Endometrium (tissue), 2 donors: ENCODE measurements around the gene ARHGAP40.
"Not testable (repeated sequence)": the region's sequence is repeated elsewhere in the genome, so short reads cannot be mapped to it uniquely, and the experiment has no call there.

Source experiments
- FAIRE-seq: peaks from 2 replicates; lab custom pipeline; 2012; peaks lifted over from hg19 to GRCh38; lab: Jason Lieb, UNC
- donor health status: control.
- donor health status: control.

The ARHGAP40 gene

DNA sequence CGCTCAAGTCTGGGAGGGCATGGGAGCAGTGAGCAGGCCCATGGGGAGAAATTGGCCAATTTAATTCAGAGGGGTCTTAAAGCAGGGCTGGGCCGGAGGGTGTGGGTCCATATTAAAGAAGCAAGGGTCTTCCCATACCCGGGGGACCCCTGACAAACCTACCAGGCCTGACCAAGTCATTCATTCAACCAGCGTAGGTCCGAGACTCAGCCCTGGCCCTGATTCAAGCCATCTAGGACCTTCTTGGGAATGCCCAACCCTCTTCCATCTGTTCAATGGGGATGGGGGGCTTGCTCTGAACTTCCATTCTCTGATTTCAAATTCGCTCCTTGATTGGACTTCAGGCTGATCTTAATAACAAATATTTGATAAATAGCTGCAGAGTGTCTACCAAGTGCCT is 13.3 kb upstream of the ARHGAP40 start:
- no peak for FAIRE-seq

- FAIRE-seq, result no peak
Observed at GRCh38 chr20:38589351-38589750, 12.3 kb upstream of the ARHGAP40 start.

GRCh38 chr20:38589967-38590675 is 11.5 kb upstream of the ARHGAP40 start:
- FAIRE-seq, result no peak

DNA sequence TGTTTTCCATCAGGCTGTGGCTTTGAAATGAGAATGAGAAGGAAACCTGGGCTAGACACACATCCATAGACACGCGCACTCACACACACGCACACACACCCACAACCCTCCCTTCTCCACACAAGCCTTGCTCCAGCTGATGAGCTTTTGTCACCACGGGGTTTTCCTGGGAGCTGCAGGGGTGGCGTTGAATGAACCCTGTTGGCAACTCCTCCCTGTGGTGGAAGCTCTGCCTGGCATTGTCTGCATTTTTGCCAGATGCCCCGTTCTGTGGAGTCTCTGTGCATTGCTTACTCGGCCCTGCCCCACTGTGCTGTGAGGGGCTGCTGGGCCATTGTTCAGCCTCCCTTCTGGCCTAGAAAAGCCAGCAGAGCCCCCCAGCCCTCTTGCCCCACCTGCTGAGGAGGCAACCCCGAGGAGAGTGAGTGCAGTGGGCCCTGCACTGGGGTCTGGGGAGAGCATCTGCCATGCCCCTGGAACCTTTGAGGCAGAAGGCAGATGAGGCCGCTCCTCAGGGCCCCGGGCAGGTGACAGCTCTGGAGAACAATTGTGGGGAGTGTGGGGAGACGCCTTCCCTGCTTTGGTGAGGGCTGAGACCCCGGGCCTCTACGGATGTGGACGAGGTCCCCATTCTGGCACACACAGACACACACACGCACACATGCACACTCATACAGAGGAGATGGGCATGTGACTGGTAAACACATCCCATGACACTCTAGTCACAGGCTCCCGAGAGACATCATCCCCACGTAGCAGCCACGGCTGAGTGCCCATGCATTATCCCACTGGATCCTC is 10.7 kb upstream of the ARHGAP40 start:
- no peak for FAIRE-seq

- no peak for FAIRE-seq
Observed at GRCh38 chr20:38591474-38592410, 9.9 kb upstream of the ARHGAP40 start.

GRCh38 chr20:38592411-38592790 is 9.2 kb upstream of the ARHGAP40 start:
- not testable (repeated sequence) for FAIRE-seq

GRCh38 chr20:38594281-38594680 is 7.3 kb upstream of the ARHGAP40 start:
- not testable (repeated sequence) for FAIRE-seq

DNA sequence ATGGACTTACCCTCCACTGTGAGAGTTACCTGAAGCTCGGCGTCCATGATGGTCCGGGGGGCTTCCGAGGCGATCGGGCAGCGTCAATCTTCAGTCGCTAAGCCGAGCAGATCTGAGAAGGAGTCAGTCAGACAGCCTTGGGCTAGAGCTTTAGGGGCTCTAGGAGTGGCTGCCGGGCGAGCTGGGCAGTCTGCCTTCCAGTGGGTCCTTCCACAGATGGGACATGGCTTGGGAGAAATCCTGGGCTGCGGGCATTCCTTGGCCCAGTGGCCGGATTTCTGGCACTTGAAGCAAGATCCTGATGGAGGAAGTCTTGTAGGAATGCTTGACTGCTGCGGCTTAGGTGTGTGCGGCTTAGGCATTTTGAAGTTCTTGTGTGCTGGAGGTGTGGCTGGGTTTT is 5.7 kb upstream of the ARHGAP40 start:
- not testable (repeated sequence) for FAIRE-seq

DNA sequence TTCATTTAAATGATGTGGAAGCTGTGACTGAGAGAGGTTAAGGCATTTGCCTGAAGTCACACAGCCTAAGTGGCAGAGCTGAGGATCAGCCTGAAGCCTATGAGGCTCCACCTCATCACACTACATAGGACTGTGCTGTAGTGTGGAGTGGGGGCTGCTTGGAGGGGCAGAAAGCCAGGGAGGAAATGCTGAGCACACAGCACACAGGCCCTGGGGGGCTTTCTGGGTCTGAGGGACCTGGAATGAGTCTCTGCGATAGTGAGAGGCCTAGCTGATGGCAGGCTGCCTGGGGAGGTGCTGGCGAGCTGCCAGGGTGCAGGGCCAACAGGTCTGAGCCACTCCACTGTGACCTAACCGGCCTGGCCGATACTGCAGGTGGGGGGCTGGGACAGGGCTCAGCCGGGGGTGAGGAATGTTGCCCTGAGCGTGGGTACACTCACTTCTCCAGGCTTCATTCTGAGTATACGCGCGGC is 2.2 kb upstream of the ARHGAP40 start:
- no peak for FAIRE-seq

GRCh38 chr20:38600057-38600456 is 1.6 kb upstream of the ARHGAP40 start:
- no peak for FAIRE-seq

DNA sequence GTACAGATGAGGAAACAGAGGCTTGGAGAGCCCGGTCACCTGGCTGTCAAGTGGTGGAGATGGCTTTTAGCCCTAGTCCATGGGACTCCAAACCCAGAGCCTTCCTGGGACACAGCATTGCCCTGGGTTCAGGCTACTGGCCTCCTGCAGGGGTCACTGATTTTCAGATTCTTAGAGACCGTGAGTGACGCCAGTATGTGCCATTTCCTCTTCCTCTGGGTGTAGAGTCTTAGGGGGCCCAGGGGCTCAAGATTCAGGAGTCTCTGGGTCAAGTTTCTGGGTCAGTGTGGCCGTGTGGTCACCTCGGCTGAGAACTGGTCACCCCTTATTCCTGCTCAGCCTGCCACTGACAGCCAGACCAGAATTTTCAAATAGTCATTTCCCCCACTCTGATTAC is 574 bp downstream of the ARHGAP40 start:
- FAIRE-seq, result no peak

GRCh38 chr20:38603286-38603685 is 1.7 kb downstream of the ARHGAP40 start:
- no peak for FAIRE-seq

DNA sequence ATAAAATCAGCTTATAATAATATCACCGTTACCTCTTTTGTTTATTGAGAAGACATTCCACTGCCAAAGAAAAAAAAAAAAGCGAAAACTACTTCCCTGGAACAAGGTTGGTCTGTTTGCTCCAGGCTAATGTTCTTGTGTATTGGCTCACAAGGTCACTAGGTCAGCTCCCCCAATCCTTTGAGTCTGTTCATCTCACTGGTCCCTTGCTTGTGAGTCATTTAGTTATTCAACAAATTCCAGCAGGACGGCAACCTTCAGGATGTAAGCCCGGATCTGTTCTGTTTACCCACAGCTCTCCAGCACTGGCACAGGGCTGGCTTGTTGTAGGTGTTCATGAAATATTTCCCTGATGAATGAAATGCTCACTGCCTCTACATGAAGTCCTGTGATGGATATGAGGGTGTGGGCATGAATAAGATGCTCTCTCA is 3.3 kb downstream of the ARHGAP40 start:
- FAIRE-seq, result no peak

DNA sequence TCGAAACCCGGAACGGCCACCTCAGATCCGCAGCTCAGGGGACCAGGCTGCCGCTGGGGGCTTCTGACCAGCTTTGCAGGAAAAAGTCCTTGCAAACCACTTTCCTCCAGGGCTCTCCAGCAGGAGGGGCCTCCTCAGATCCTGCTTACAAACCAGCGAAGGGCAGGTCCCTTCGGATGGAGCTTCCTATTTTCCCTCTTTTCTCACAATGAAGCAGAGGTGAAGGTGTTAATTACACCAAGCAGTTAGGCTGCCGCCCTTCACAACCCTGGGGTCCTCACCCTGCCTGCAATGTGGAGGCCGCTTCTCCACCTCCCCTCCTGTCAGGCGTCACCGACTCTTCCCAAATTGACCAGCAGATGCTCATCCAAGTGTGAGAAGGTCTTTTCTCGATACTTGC is 5.7 kb downstream of the ARHGAP40 start:
- no peak for FAIRE-seq

- FAIRE-seq, result no peak
Observed at GRCh38 chr20:38608188-38608587, 6.6 kb downstream of the ARHGAP40 start.

DNA sequence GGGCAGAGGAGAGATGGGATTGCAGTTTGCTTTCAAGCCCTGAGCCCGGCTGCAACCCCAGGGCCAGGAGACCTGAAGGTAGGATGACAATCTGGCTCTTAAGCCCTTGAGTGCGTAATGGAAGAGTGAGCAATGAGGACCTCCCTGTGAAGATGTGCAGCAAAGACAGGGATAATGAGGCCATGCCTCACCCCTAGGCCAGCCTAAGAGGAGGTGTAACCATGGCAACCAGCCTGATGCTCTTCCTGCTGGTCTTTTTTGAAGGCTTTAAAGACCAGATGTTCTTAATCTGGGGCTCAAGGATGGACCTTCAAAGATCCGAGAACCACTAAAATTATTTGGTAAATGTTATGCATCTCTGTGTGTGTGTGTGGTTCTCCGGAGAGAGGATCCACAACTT is 8.2 kb downstream of the ARHGAP40 start:
- no peak for FAIRE-seq

GRCh38 chr20:38610521-38610920 is 8.9 kb downstream of the ARHGAP40 start:
- no peak for FAIRE-seq

GRCh38 chr20:38612751-38613515 is 11.3 kb downstream of the ARHGAP40 start:
- no peak for FAIRE-seq

- no peak for FAIRE-seq
Observed at GRCh38 chr20:38615283-38615682, 13.7 kb downstream of the ARHGAP40 start.

DNA sequence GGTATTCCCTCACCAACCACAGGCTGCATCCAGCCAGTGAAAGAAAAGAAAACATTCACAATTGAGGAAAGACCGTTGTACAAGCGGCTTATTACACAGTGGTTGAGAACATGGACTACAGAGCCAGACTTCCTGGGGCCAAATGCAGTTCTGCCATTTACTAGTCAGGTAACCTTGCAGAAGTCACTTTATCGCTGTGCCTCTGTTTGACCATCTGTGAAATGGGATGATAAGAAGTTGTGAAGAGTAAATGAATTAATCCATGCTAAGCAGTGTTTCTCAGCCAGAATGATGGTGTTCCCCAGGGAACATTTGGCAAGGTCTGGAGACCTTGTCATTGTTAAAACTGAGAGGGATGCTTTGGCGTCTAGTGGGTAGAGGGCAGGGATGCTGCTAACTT is 14.8 kb downstream of the ARHGAP40 start:
- no peak for FAIRE-seq

GRCh38 chr20:38617011-38617829 is 15.6 kb downstream of the ARHGAP40 start:
- no peak for FAIRE-seq
